Activated CD8-positive, alpha-beta T cell treated with anti-CD3 and anti-CD28 coated beads for 36 hours (primary cell): ENCODE results near the gene TRAPPC2L. TPM values are rescaled to one million over a fixed set of nuclear protein-coding genes. Genes with fewer than 3 reads are reported as not detected.

ENCODE experiments used
- ATAC-seq: fragments of 200-7000 bp; cut with Tn5 transposase; one replicate; pipeline ENCODE4 v1.10.0; 2021; ENCODE audit warnings: mild to moderate bottlenecking, moderate library complexity
- CTCF ChIA-PET: fragments of 350-600 bp; sonication (Branson Sonifier 250); formaldehyde crosslinking; loops from one replicate; lab custom pipeline; 2021; ENCODE audit warnings: antibody characterized with exemption; lab: Charles Lee
- POLR2A ChIA-PET: fragments of 350-600 bp; sonication (Branson Sonifier 250); formaldehyde crosslinking; loops from one replicate; lab custom pipeline; 2021; ENCODE audit warnings: antibody characterized with exemption; lab: Charles Lee
- DNase-seq: peaks from one replicate; pipeline ENCODE4 v3.0.0-alpha.2; 2020
- H3K27ac Mint-ChIP-seq: one replicate; pipeline ENCODE4 v1.8.0; 2021; ENCODE audit warnings: mild to moderate bottlenecking, mixed read lengths
- H3K27me3 Mint-ChIP-seq: one replicate; pipeline ENCODE4 v1.8.0; 2021; ENCODE audit warnings: mixed read lengths
- H3K36me3 Mint-ChIP-seq: one replicate; pipeline ENCODE4 v1.8.0; 2021; ENCODE audit warnings: low read depth, mixed read lengths
- H3K4me1 Mint-ChIP-seq: one replicate; pipeline ENCODE4 v1.8.0; 2021; ENCODE audit warnings: low read depth, mixed read lengths
- H3K4me3 Mint-ChIP-seq: one replicate; pipeline ENCODE4 v1.8.0; 2021; ENCODE audit warnings: mild to moderate bottlenecking, moderate library complexity, mixed read lengths
- H3K9me3 Mint-ChIP-seq: one replicate; pipeline ENCODE4 v1.8.0; 2021; ENCODE audit warnings: mixed read lengths
- intact Hi-C: fragments of 100-400 bp; cut with micrococcal nuclease; formaldehyde crosslinking; loops from one replicate; pipeline ENCODE4 v1.10.0; 2022
- total RNA-seq, 2 experiments: library from RNA; stranded (reverse); gene quantifications; one replicate each; pipeline ENCODE4 v1.2.3, GENCODE V29; 2021
- TF ChIP-seq, protein P1 (sequence below): fragments of 200-600 bp; IDR thresholded peaks from one replicate; pipeline ENCODE4 v1.8.0; 2022; ENCODE audit warnings: antibody characterized with exemption, mild to moderate bottlenecking

TRAPPC2L gene
- total RNA-seq, 2 experiments from 2014 or later: 56.4 to 61.9 TPM

DNA sequence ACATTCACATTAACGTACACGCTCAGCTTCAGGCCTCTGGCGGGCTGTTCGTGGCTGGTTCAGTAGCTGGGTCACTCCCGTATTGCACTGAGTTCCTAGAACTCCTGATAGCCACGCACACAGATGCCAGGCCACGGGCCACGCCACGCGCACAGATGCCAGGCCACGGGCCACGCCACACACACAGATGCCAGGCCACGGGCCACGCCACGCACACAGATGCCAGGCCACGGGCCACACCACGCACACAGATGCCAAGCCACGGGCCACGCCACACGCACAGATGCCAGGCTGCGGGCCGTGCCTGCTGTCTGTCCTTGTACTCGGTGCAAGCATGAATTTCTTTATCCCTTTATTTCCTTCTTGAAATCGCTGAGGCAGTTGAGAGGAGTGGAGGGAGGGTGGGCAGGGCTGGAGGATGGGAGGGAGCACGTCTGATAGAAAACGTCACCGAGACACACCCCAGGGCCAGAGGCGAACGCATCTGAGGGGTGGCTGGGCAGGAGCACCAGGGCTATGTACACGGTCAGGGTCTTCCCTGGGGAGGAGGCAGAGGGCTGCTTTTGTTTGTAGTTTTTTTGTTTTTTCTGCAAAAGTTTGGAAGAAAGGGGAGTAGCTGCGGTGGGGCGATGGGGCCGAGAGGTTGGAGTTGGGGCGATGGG, 18.1 kb downstream of the TRAPPC2L start:
- DNase-seq (no peak), ATAC-seq (no peak)
- H3K9me3 Mint-ChIP-seq: no peaks in the 10 kb centered on the region
- ChIA-PET CTCF (no interaction called here), POLR2A (no interaction called here)
- H3K27me3 Mint-ChIP-seq: peaks cover 10% of the 10 kb centered on the region
- H3K27ac Mint-ChIP-seq: no peak overlapping the region
- H3K36me3 Mint-ChIP-seq: no peaks in the 10 kb centered on the region
- H3K4me3 Mint-ChIP-seq: no peak overlapping the region
- intact Hi-C loops: no loop called here
- TF ChIP-seq, protein P1, sequence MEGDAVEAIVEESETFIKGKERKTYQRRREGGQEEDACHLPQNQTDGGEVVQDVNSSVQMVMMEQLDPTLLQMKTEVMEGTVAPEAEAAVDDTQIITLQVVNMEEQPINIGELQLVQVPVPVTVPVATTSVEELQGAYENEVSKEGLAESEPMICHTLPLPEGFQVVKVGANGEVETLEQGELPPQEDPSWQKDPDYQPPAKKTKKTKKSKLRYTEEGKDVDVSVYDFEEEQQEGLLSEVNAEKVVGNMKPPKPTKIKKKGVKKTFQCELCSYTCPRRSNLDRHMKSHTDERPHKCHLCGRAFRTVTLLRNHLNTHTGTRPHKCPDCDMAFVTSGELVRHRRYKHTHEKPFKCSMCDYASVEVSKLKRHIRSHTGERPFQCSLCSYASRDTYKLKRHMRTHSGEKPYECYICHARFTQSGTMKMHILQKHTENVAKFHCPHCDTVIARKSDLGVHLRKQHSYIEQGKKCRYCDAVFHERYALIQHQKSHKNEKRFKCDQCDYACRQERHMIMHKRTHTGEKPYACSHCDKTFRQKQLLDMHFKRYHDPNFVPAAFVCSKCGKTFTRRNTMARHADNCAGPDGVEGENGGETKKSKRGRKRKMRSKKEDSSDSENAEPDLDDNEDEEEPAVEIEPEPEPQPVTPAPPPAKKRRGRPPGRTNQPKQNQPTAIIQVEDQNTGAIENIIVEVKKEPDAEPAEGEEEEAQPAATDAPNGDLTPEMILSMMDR: no peak
- peaks cover 4% of the 10 kb centered on the region for H3K4me1 Mint-ChIP-seq

DNA sequence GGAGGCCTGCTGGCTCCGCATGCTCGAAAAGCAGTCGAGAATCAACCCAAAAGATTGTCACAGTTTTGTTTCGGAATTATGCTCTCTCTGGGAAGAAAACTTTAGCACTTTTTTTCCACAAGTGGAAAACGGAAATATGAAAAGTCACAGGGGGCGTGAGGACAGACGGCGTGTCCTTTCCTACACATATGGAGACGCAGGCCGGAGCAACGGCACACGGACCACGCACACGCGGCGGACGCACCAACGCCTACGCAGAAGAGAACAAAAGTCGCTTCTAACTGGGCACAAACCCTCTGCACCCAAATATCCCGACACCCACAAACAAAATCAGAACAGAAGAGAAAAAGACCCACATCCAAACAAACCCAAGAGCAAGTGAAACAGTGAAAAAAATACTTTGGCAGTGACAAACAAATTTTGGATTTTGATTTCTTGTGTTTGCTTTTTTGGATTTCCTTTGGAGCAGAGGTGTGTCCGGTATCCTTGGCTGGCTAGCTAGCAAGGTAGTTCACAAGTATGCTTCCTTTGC, 18.8 kb downstream of the TRAPPC2L start:
- no peak for ATAC-seq
- peaks cover 7% of the 10 kb centered on the region for H3K27me3 Mint-ChIP-seq
- ChIA-PET CTCF (no interaction called here), POLR2A (no interaction called here)
- no peak for DNase-seq
- no peak overlapping the region for H3K27ac Mint-ChIP-seq
- peaks cover 2% of the 10 kb centered on the region for H3K4me1 Mint-ChIP-seq
- no peaks in the 10 kb centered on the region for H3K9me3 Mint-ChIP-seq
- TF ChIP-seq, protein P1: no peak
- H3K4me3 Mint-ChIP-seq: no peak overlapping the region
- intact Hi-C loops: no loop called here
- H3K36me3 Mint-ChIP-seq: no peaks in the 10 kb centered on the region

DNA sequence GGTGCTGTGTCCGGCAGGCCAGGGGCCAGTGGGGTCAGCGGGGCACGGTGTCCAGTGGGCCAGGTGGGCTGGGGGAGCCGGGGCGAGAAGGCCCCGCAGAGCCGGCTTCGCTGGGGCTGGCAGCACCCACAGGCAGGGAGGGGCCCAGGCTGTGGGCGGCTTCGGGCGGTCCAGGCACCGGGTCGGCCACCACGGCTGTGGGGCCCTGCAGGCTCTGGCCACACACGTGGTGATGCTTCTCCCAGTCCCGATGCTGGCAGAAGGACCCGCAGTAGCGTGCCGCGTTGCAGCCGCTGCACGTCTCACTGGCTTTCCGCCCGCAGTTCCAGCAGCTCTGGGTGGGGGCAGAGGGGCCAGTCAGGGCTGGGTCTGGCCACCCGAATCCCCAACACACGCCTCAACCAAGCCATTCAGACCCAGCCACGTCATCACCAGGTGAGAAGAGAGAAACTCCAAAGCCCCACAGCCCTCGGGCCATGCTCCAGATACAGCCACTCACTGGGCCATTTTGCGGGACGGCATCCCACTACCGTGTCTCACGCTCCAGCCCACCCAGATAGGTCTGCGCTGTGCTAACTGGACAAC, 20.1 kb downstream of the TRAPPC2L start:
- no peak overlapping the region for H3K27ac Mint-ChIP-seq
- H3K4me1 Mint-ChIP-seq: no peaks in the 10 kb centered on the region
- ATAC-seq (no peak), DNase-seq (no peak)
- TF ChIP-seq, protein P1: no peak
- CTCF ChIA-PET: no interaction called here
- H3K36me3 Mint-ChIP-seq: no peaks in the 10 kb centered on the region
- no peaks in the 10 kb centered on the region for H3K27me3 Mint-ChIP-seq
- H3K9me3 Mint-ChIP-seq: no peaks in the 10 kb centered on the region
- POLR2A ChIA-PET: no interaction called here
- H3K4me3 Mint-ChIP-seq: no peak overlapping the region
- intact Hi-C loops: no loop called here

DNA sequence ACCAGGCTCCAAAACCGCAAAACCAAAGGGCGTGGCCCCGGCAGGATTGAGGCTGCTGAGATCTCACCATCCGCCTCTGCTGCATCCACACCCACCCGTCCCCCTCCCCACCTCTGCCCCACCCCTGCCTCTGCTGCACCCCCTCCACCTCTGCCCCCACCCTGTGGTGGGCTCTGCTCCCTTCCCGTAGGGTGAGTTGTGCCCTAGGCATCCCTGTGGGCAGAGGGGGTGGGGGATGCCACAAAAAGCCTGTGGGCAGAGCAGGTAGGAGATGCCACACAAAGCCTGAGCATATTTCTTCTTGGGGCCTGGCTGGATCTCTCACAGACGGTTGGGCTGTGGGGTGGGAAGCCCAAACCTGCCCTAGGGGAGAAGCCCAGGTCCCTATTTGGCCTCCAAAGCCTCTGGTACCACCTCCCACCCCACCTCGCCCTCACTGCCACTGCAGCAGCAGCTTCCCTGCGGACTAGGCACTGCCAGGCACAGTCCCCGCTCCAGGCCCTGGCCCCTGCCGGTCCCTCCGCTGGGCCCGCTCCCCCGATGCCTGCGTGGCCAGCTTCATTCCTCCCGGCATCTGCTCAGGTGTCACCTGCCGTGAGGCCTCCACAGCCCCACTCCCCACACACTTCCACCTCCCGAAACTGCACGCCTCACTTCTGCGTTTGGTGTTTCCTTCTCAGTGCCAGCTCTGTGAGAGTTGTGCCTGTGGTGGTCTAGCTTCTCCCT, 20.8 kb downstream of the TRAPPC2L start:
- no peak overlapping the region for H3K27ac Mint-ChIP-seq
- ATAC-seq (no peak), DNase-seq (no peak)
- H3K4me3 Mint-ChIP-seq: no peak overlapping the region
- intact Hi-C loops: no loop called here
- H3K9me3 Mint-ChIP-seq: no peaks in the 10 kb centered on the region
- CTCF ChIA-PET: no interaction called here
- H3K27me3 Mint-ChIP-seq: no peaks in the 10 kb centered on the region
- POLR2A ChIA-PET: no interaction called here
- no peaks in the 10 kb centered on the region for H3K4me1 Mint-ChIP-seq
- TF ChIP-seq, protein P1: no peak
- H3K36me3 Mint-ChIP-seq: no peaks in the 10 kb centered on the region

DNA sequence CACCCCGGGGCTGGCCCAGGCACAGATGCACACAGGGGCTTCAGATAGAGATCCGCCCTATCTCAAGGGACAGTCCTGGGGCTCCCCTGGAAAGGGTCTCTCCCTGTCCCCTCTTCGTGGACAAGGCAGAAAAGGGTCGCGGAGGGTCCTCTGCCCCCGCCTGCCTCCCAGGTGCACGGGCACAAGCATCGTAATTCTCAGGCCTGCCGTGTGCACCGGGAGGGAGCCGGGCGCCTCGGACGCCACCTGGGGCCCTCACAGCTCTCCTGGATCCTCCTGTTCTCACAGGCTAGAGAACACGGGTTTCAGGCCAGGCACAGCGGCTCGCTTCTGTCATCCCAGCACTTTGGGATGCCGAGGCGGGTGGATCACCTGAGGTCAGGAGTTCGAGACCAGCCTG, 21.4 kb downstream of the TRAPPC2L start:
- TF ChIP-seq, protein P1: no peak
- ChIA-PET POLR2A (no interaction called here), CTCF (no interaction called here)
- ATAC-seq (no peak), DNase-seq (no peak)
- no peak overlapping the region for H3K4me3 Mint-ChIP-seq
- no peaks in the 10 kb centered on the region for H3K27me3 Mint-ChIP-seq
- no peaks in the 10 kb centered on the region for H3K9me3 Mint-ChIP-seq
- H3K27ac Mint-ChIP-seq: no peak overlapping the region
- H3K36me3 Mint-ChIP-seq: no peaks in the 10 kb centered on the region
- H3K4me1 Mint-ChIP-seq: no peaks in the 10 kb centered on the region
- intact Hi-C loops: no loop called here
